GM23338 (cell line): ENCODE measurements around the gene AOPEP. TPM values are rescaled to one million over a fixed set of nuclear protein-coding genes. Genes with fewer than 3 reads are reported as not detected.

Experiments used
- ATAC-seq: fragments of 200-7000 bp; cut with Tn5 transposase; 3 replicates; pipeline ENCODE4 v1.9.1; 2020
- DNase-seq: peaks from one replicate; pipeline ENCODE4 v3.0.0-alpha.2; 2015; ENCODE audit warnings: low spot score
- H2AFZ ChIP-seq: fragments of 200-600 bp; sonication (generic); 2 replicates; pipeline ENCODE4 v1.8.0; 2016; ENCODE audit warnings: antibody characterized with exemption, mild to moderate bottlenecking, moderate library complexity
- H3F3A ChIP-seq: fragments of 200-600 bp; sonication (generic); replicated peaks from 2 replicates; pipeline ENCODE4 v1.8.0; 2017; ENCODE audit warnings: antibody characterized with exemption, mixed run types, low read depth
- H3K27ac ChIP-seq: fragments of 200-600 bp; sonication (generic); 2 replicates; pipeline ENCODE4 v1.6.1; 2016; ENCODE audit warnings: low read depth
- H3K27me3 ChIP-seq: fragments of 200-600 bp; sonication (generic); 2 replicates; pipeline ENCODE4 v1.8.0; 2016; ENCODE audit warnings: mild to moderate bottlenecking, mixed run types, moderate library complexity; ENCODE audit not compliant: insufficient read depth
- H3K36me3 ChIP-seq: fragments of 200-600 bp; sonication (generic); 2 replicates; pipeline ENCODE4 v1.8.0; 2016; ENCODE audit warnings: mild to moderate bottlenecking; ENCODE audit not compliant: insufficient read depth
- H3K4me1 ChIP-seq: fragments of 200-600 bp; sonication (generic); 2 replicates; pipeline ENCODE4 v1.8.0; 2016; ENCODE audit warnings: mild to moderate bottlenecking, moderate library complexity; ENCODE audit not compliant: insufficient read depth
- H3K4me2 ChIP-seq: fragments of 200-600 bp; sonication (generic); 2 replicates; pipeline ENCODE4 v1.7.1; 2017; ENCODE audit warnings: mixed run types
- H3K4me3 ChIP-seq: fragments of 200-600 bp; sonication (generic); 2 replicates; pipeline ENCODE4 v1.6.1; 2016; ENCODE audit warnings: mixed run types
- H3K79me2 ChIP-seq: fragments of 200-600 bp; sonication (generic); replicated peaks from 2 replicates; pipeline ENCODE4 v1.8.0; 2017; ENCODE audit warnings: mild to moderate bottlenecking; ENCODE audit not compliant: insufficient read depth
- H3K9me2 ChIP-seq: fragments of 200-600 bp; sonication (generic); 2 replicates; pipeline ENCODE4 v1.8.0; 2017; ENCODE audit not compliant: insufficient read depth
- H4K20me1 ChIP-seq: fragments of 200-600 bp; sonication (generic); replicated peaks from 2 replicates; pipeline ENCODE4 v1.8.0; 2017; ENCODE audit warnings: mild to moderate bottlenecking; ENCODE audit not compliant: insufficient read depth
- H3K27ac Mint-ChIP-seq: 2 replicates; pipeline ENCODE4 v1.8.0; 2020; ENCODE audit warnings: inconsistent platforms, mild to moderate bottlenecking, moderate library complexity, mixed read lengths
- H3K27me3 Mint-ChIP-seq: 3 replicates; pipeline ENCODE4 v1.8.0; 2022; ENCODE audit warnings: low read depth, mild to moderate bottlenecking, moderate library complexity, mixed read lengths, inconsistent platforms; ENCODE audit not compliant: insufficient read depth, poor library complexity
- H3K36me3 Mint-ChIP-seq: 3 replicates; pipeline ENCODE4 v1.8.0; 2021; ENCODE audit warnings: low read depth, mild to moderate bottlenecking, inconsistent platforms, moderate library complexity, mixed read lengths
- H3K4me1 Mint-ChIP-seq: 3 replicates; pipeline ENCODE4 v1.8.0; 2020; ENCODE audit warnings: mild to moderate bottlenecking, inconsistent platforms, mixed read lengths
- H3K4me3 Mint-ChIP-seq: 3 replicates; pipeline ENCODE4 v1.8.0; 2021; ENCODE audit warnings: moderate library complexity, mild to moderate bottlenecking, inconsistent platforms, mixed read lengths
- H3K9me3 Mint-ChIP-seq: 3 replicates; pipeline ENCODE4 v1.8.0; 2020; ENCODE audit warnings: moderate library complexity, mild to moderate bottlenecking, inconsistent platforms, mixed read lengths
- CTCF ChIP-seq, 2 experiments: fragments of 200-600 bp in 1 of 2; sonication (generic) in 1 of 2; conservative IDR thresholded peaks; 2 replicates each; pipeline versions ENCODE4 v1.5.1 to v1.6.1; 2016 to 2017; ENCODE audit warnings: antibody characterized with exemption in 2 of 2, low read depth in 2 of 2, mild to moderate bottlenecking in 2 of 2, moderate library complexity in 1 of 2
- EZH2 ChIP-seq: fragments of 200-600 bp; sonication (generic); IDR thresholded peaks from one replicate; pipeline ENCODE4 v1.8.0; 2017; ENCODE audit warnings: antibody characterized with exemption, mild to moderate bottlenecking, low read depth; ENCODE audit not compliant: unreplicated experiment
- EZH2phosphoT487 ChIP-seq: fragments of 200-600 bp; sonication (generic); IDR thresholded peaks from one replicate; pipeline ENCODE4 v1.8.1; 2018; ENCODE audit warnings: antibody characterized with exemption; ENCODE audit not compliant: unreplicated experiment
- JUNB ChIP-seq: IDR thresholded peaks from one replicate; pipeline ENCODE4 v1.6.1; 2016; ENCODE audit warnings: antibody characterized with exemption; ENCODE audit not compliant: unreplicated experiment
- NANOG ChIP-seq: IDR thresholded peaks from 2 replicates; pipeline ENCODE4 v1.6.1; 2016; ENCODE audit warnings: antibody characterized with exemption, borderline replicate concordance
- STAT1 ChIP-seq: IDR thresholded peaks from one replicate; pipeline ENCODE4 v1.6.1; 2016; ENCODE audit warnings: antibody characterized with exemption; ENCODE audit not compliant: unreplicated experiment
- ZNF114 ChIP-seq: fragments of 250-450 bp; sonication (Bioruptor Pico); IDR thresholded peaks from 2 replicates; pipeline ENCODE4 v1.5.0; 2020; ENCODE audit warnings: mild to moderate bottlenecking, moderate library complexity
- ZNF331 ChIP-seq: fragments of 250-450 bp; sonication (Bioruptor Pico); IDR thresholded peaks from 2 replicates; pipeline ENCODE4 v1.5.0; 2020; ENCODE audit warnings: low read depth, mild to moderate bottlenecking, moderate library complexity
- ZNF462 ChIP-seq: fragments of 250-450 bp; sonication (Bioruptor Pico); IDR thresholded peaks from 2 replicates; pipeline ENCODE4 v1.5.0; 2020; ENCODE audit warnings: mild to moderate bottlenecking, moderate library complexity
- polyA plus RNA-seq: library from polyadenylated mRNA; unstranded; fragments of >200 nt; fragmentation: Nextera tagmentation; extraction: Ambion mirVana; gene quantifications from 2 replicates; pipeline ENCODE4 v1.2.1, GENCODE V29; 2016
- total RNA-seq: library from RNA; depleted of rRNA; stranded (reverse); fragments of >200 nt; shearing (Covaris generic); gene quantifications from 2 replicates; pipeline ENCODE4 v1.2.3, GENCODE V29; 2014
- TF ChIP-seq, protein P1 (sequence below): IDR thresholded peaks from one replicate; pipeline ENCODE4 v1.6.1; 2018; ENCODE audit warnings: antibody characterized with exemption; ENCODE audit not compliant: unreplicated experiment

Gene AOPEP
- total and polyA plus RNA-seq, 2 experiments from 2014 or later: 7.0 to 16.5 TPM

GRCh38 chr9:94851892-94852291 lies 125.4 kb downstream of the AOPEP start (continued):
- no peak for TF ChIP-seq ZNF462 (CRISPR knock-in tag)
- no peak for TF ChIP-seq NANOG
- no peak for TF ChIP-seq STAT1
- TF ChIP-seq ZNF331 (CRISPR knock-in tag): no peak
- TF ChIP-seq EZH2phosphoT487: no peak
- no peak for TF ChIP-seq JUNB

DNA sequence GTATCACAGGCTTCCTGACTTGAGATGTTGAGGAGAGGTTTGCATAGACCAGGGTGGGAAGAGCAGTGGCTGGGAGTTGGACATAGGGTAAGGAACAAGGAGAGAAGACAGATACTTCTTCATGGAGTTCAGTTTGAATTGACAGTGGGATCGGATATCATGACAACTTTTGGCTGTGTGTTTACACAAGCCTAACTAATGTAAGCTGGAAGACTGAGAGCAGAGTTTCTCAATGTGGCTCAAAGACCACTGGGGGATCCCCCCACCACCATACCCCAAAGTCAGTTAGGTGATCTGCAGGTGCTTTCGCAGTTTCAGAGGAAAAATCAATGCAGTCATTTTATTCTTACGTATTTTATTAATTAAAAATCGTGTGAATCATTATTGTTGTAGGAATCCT lies 125.9 kb downstream of the AOPEP start:
- peaks cover 5% of the 10 kb centered on the region; the same call in 1 of the 2 replicates for H4K20me1 ChIP-seq
- no peak overlapping the region for H3K4me3 ChIP-seq
- H3K4me2 ChIP-seq: no peak overlapping the region
- no peaks in the 10 kb centered on the region for H3K79me2 ChIP-seq
- H3K27me3 ChIP-seq: no peaks in the 10 kb centered on the region
- no peaks in the 10 kb centered on the region for H3K9me3 Mint-ChIP-seq
- H2AFZ ChIP-seq: no peak overlapping the region
- H3K4me3 Mint-ChIP-seq: no peak overlapping the region
- ATAC-seq: no peak
- no peak for DNase-seq
- H3K27me3 Mint-ChIP-seq: peaks cover 2% of the 10 kb centered on the region
- no peak overlapping the region for H3K27ac ChIP-seq
- H3K36me3 Mint-ChIP-seq: no peaks in the 10 kb centered on the region
- no peaks in the 10 kb centered on the region for H3K4me1 ChIP-seq
- no peaks in the 10 kb centered on the region for H3K9me2 ChIP-seq
- peaks cover 5% of the 10 kb centered on the region; the same call in 1 of the 3 replicates for H3K4me1 Mint-ChIP-seq
- no peaks in the 10 kb centered on the region for H3K36me3 ChIP-seq
- no peaks in the 10 kb centered on the region for H3F3A ChIP-seq
- no peak overlapping the region for H3K27ac Mint-ChIP-seq
- TF ChIP-seq ZNF114 (no peak), EZH2 (no peak), JUNB (no peak), EZH2phosphoT487 (no peak), CTCF (conservative IDR thresholded peaks at IDR 0.05; ENCODE audit: low read depth in 2 of 2) (no peak)
- TF ChIP-seq, protein P1, sequence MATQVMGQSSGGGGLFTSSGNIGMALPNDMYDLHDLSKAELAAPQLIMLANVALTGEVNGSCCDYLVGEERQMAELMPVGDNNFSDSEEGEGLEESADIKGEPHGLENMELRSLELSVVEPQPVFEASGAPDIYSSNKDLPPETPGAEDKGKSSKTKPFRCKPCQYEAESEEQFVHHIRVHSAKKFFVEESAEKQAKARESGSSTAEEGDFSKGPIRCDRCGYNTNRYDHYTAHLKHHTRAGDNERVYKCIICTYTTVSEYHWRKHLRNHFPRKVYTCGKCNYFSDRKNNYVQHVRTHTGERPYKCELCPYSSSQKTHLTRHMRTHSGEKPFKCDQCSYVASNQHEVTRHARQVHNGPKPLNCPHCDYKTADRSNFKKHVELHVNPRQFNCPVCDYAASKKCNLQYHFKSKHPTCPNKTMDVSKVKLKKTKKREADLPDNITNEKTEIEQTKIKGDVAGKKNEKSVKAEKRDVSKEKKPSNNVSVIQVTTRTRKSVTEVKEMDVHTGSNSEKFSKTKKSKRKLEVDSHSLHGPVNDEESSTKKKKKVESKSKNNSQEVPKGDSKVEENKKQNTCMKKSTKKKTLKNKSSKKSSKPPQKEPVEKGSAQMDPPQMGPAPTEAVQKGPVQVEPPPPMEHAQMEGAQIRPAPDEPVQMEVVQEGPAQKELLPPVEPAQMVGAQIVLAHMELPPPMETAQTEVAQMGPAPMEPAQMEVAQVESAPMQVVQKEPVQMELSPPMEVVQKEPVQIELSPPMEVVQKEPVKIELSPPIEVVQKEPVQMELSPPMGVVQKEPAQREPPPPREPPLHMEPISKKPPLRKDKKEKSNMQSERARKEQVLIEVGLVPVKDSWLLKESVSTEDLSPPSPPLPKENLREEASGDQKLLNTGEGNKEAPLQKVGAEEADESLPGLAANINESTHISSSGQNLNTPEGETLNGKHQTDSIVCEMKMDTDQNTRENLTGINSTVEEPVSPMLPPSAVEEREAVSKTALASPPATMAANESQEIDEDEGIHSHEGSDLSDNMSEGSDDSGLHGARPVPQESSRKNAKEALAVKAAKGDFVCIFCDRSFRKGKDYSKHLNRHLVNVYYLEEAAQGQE: no peak
